Esophagus squamous epithelium (tissue), 5 donors: ENCODE results near the gene BLTP3A. TPM values are rescaled to one million over a fixed set of nuclear protein-coding genes. Genes with fewer than 3 reads are reported as not detected.
A peak's percentile ranks its signal among the peaks of the same experiment; 100 is the strongest.

Source experiments
- DNase-seq: peaks from one replicate; lab custom pipeline; 2025; lab: John Stamatoyannopoulos, UW
- H3K27ac ChIP-seq, 4 donors: fragments of 200-600 bp; sonication (generic); one replicate each; pipeline ENCODE4 v1.5.1; 2016 to 2019; ENCODE audit warnings: mild to moderate bottlenecking in 1 of 4
- H3K27me3 ChIP-seq, 4 donors: fragments of 200-600 bp; sonication (generic); 1 replicate in 3 of 4; 2 replicates in 1 of 4; pipeline versions ENCODE4 v1.5.1 to v1.6.0; 2017 to 2021; ENCODE audit warnings: antibody characterized with exemption in 1 of 4
- H3K36me3 ChIP-seq, 3 donors: fragments of 200-600 bp; sonication (generic); one replicate each; pipeline ENCODE4 v1.5.1; 2016 to 2019
- H3K4me1 ChIP-seq, 3 donors: fragments of 200-600 bp; sonication (generic); one replicate each; pipeline ENCODE4 v1.5.1; 2017 to 2019
- H3K4me3 ChIP-seq, 4 donors: fragments of 200-600 bp; sonication (generic); 1 replicate in 3 of 4; 2 replicates in 1 of 4; pipeline ENCODE4 v1.5.1; 2016 to 2019; ENCODE audit warnings: mild to moderate bottlenecking in 2 of 4, moderate library complexity in 1 of 4
- H3K9me3 ChIP-seq, 3 donors: fragments of 200-600 bp; sonication (generic); one replicate each; pipeline ENCODE4 v1.5.1; 2016 to 2019
- POLR2A ChIP-seq, 4 donors: fragments of 450-650 bp; IDR thresholded peaks; one replicate each; pipeline ENCODE4 v1.6.1; 2017; ENCODE audit warnings: antibody characterized with exemption in 4 of 4, mild to moderate bottlenecking in 4 of 4, moderate library complexity in 3 of 4
- WGBS, 2 donors: methylation state at CpG; one replicate each; pipeline ENCODE4 v1.1.5; 2018; 5-methylcytosine and 5-hydroxymethylcytosine counted together
- intact Hi-C: fragments of 100-400 bp; cut with DNase I; formaldehyde crosslinking; loops from one replicate; pipeline ENCODE4 v1.15.0; 2022
- total RNA-seq, 4 donors: library from RNA; depleted of rRNA; stranded (reverse); fragments of >200 nt; gene quantifications; one replicate each; pipeline ENCODE4 v1.1.0, GENCODE V29; 2016
- TF ChIP-seq, protein P1 (sequence below), 6 experiments: fragments of 450-650 bp in 4 of 6; fragments of 200-600 bp in 2 of 6; sonication (generic) in 2 of 6; IDR thresholded peaks; one replicate each; pipeline ENCODE4 v1.5.1; 2016 to 2019; ENCODE audit warnings: antibody characterized with exemption in 6 of 6, mild to moderate bottlenecking in 4 of 6, moderate library complexity in 4 of 6
- donor health status: DM: yes; HTN: yes; CAD: no.

BLTP3A gene
- total RNA-seq, 4 donors from 2014 or later = 7.0 to 8.2 (median 7.5) TPM

DNA sequence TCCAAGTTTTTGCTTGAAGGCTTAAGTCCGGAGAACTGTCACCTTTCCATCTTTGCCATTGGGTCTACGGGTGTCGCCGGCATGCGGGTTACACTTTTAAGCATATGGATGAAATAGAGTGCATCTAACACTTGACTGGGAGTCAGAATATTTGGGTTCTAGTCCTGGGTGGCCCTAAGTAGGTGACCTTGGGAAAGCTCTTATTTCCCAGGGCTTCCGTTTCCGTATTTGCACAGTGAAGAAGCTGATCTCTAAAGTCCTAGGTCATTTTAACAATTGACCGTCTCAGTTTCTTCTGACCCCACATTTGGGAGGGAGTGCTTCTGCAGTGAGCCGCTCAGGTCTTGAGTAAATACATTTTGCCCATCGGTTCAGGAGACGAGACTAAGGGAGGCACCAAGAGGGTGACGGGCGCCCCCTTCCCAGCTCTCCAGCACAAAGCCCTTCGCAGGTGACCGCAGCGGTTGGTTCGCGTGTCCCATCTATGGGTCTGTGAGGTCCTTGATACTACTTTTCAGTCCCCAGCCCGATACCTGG, 651 bp upstream of the BLTP3A start:
- Histone ChIP-seq H3K9me3 (no peaks in the 10 kb centered on the region), H3K27me3 (no peaks in the 10 kb centered on the region), H3K4me3 (peak overlapping the region; percentile 67 to 94 (median 77)), H3K36me3 (no peaks in the 10 kb centered on the region), H3K4me1 (peaks cover 6 to 25% (median 13%) of the 10 kb centered on the region in 3 donors), H3K27ac (peak overlapping the region; percentile 84 to 96 (median 90))
- intact Hi-C loops = no loop called here
- TF ChIP-seq, protein P1, sequence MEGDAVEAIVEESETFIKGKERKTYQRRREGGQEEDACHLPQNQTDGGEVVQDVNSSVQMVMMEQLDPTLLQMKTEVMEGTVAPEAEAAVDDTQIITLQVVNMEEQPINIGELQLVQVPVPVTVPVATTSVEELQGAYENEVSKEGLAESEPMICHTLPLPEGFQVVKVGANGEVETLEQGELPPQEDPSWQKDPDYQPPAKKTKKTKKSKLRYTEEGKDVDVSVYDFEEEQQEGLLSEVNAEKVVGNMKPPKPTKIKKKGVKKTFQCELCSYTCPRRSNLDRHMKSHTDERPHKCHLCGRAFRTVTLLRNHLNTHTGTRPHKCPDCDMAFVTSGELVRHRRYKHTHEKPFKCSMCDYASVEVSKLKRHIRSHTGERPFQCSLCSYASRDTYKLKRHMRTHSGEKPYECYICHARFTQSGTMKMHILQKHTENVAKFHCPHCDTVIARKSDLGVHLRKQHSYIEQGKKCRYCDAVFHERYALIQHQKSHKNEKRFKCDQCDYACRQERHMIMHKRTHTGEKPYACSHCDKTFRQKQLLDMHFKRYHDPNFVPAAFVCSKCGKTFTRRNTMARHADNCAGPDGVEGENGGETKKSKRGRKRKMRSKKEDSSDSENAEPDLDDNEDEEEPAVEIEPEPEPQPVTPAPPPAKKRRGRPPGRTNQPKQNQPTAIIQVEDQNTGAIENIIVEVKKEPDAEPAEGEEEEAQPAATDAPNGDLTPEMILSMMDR (IDR thresholded peaks at IDR 0.05) = no peak
- no peak for TF ChIP-seq POLR2A (IDR thresholded peaks at IDR 0.05)
- 11 to 14% methylated on average over 9 to 18 of the region's 19 CpGs for WGBS, 2 donors
- DNase-seq = no peak

- peaks cover 6 to 25% (median 13%) of the 10 kb centered on the region in 3 donors for H3K4me1 ChIP-seq
- peak overlapping the region; percentile 67 to 94 (median 77) for H3K4me3 ChIP-seq
- DNase-seq = no peak
- H3K27ac ChIP-seq = peak overlapping the region; percentile 84 to 96 (median 90)
- H3K36me3 ChIP-seq = no peaks in the 10 kb centered on the region
- 11 to 18% methylated on average over 20 of the region's 20 CpGs for WGBS, 2 donors
- no peaks in the 10 kb centered on the region for H3K9me3 ChIP-seq
- TF ChIP-seq POLR2A (IDR thresholded peaks at IDR 0.05) = no peak
- TF ChIP-seq, protein P1 (IDR thresholded peaks at IDR 0.05) = no peak
- no peaks in the 10 kb centered on the region for H3K27me3 ChIP-seq
- intact Hi-C loops = no loop called here
Observed at GRCh38 chr6:34792605-34793500, 970 bp downstream of the BLTP3A start.

DNA sequence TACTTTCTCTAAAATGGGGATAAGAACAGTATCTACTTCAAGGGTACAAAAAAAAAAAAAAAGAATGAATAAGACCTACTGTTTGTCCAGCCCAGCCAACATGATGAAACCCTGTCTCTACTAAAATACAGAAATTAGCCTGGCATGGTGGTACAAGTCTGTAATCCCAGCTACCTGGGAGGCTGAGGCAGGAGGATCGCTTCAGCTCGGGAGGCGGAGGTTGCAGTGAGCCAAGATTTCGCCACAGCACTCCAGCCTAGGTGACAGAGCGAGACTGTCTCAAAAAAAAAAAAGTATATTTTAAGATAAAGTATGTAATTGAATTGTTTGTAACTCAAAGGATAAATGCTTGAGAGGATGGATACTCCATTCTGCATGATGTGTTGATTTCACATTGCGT, 2.0 kb downstream of the BLTP3A start:
- Histone ChIP-seq H3K27ac (no peak overlapping the region), H3K27me3 (no peaks in the 10 kb centered on the region), H3K36me3 (no peaks in the 10 kb centered on the region), H3K4me3 (no peak overlapping the region), H3K4me1 (peaks cover 6 to 25% (median 13%) of the 10 kb centered on the region in 3 donors), H3K9me3 (no peaks in the 10 kb centered on the region)
- intact Hi-C loops = no loop called here
- TF ChIP-seq POLR2A (IDR thresholded peaks at IDR 0.05) = no peak
- TF ChIP-seq, protein P1 (IDR thresholded peaks at IDR 0.05) = no peak
- DNase-seq = no peak
- 95% methylated on average over 6 of the region's 6 CpGs for WGBS, 2 donors

- Histone ChIP-seq H3K27ac (no peak overlapping the region), H3K4me3 (no peak overlapping the region), H3K4me1 (peaks cover 6 to 21% (median 7%) of the 10 kb centered on the region in 3 donors), H3K36me3 (no peaks in the 10 kb centered on the region), H3K27me3 (no peaks in the 10 kb centered on the region), H3K9me3 (no peaks in the 10 kb centered on the region)
- intact Hi-C loops = no loop called here
- 41 to 65% methylated on average over 2 of the region's 2 CpGs for WGBS, 2 donors
- TF ChIP-seq POLR2A (IDR thresholded peaks at IDR 0.05) = no peak
- TF ChIP-seq, protein P1 (IDR thresholded peaks at IDR 0.05) = no peak
- no peak for DNase-seq
Observed at GRCh38 chr6:34795836-34796425, 4.0 kb downstream of the BLTP3A start.

- Histone ChIP-seq H3K9me3 (no peaks in the 10 kb centered on the region), H3K27me3 (no peaks in the 10 kb centered on the region), H3K4me1 (peaks cover 3 to 12% (median 4%) of the 10 kb centered on the region in 3 donors), H3K27ac (no peak overlapping the region), H3K4me3 (no peak overlapping the region), H3K36me3 (no peaks in the 10 kb centered on the region)
- DNase-seq = no peak
- WGBS, 2 donors = 90 to 93% methylated on average over 3 of the region's 3 CpGs
- no peak for TF ChIP-seq POLR2A (IDR thresholded peaks at IDR 0.05)
- TF ChIP-seq, protein P1 (IDR thresholded peaks at IDR 0.05) = no peak
- intact Hi-C loops = no loop called here
Observed at GRCh38 chr6:34798057-34798456, 6.2 kb downstream of the BLTP3A start.
